K562 (cell line): ENCODE data around the gene USP49. TPM values are rescaled to one million over a fixed set of nuclear protein-coding genes. Genes with fewer than 3 reads are reported as not detected.

Experiments
- ATAC-seq: fragments of 200-7000 bp; cut with Tn5 transposase; 3 replicates; pipeline ENCODE4 v1.9.1; 2020; ENCODE audit warnings: moderate library complexity
- BruUV-seq: library from RNA; stranded (reverse); fragments of 400-500 nt; replicated peaks from 2 replicates; lab custom pipeline; 2021; lab: Mats Ljungman, UMichigan
- CTCF ChIA-PET: fragments of 300-600 bp; formaldehyde crosslinking; extraction: SDS; loops from one replicate; lab custom pipeline; 2021; ENCODE audit warnings: low intra/inter-chr PET ratio; lab: Yijun Ruan, JAX
- POLR2A ChIA-PET: fragments of 300-600, 350-650 bp; sonication (Branson Sonifier 250); formaldehyde crosslinking; extraction: SDS; loops from one replicate; lab custom pipeline; 2021; ENCODE audit warnings: antibody characterized with exemption, inconsistent platforms; lab: Yijun Ruan, JAX
- DNase-seq, 4 experiments: peaks; one replicate each; pipeline versions ENCODE4 v3.0.0 to v3.0.0-alpha.2; 2011 to 2018; ENCODE audit warnings: low spot score in 3 of 4, mixed read lengths in 3 of 4; ENCODE audit errors: extremely low read depth in 1 of 4
- FAIRE-seq: peaks from 2 replicates; lab custom pipeline; 2011; peaks lifted over from hg19 to GRCh38; lab: Jason Lieb, UNC
- H2AFZ ChIP-seq: 2 replicates; pipeline ENCODE4 v1.6.0; 2011; ENCODE audit warnings: low read depth, low read length, control low read depth, inconsistent platforms
- H3K27ac ChIP-seq: fragments of 200-600 bp; 3 replicates; pipeline ENCODE4 v1.8.0; 2011; ENCODE audit warnings: low read depth, mild to moderate bottlenecking, control low read depth, inconsistent platforms, low read length, moderate library complexity, mixed read lengths; ENCODE audit errors: extremely low read depth
- H3K27me3 ChIP-seq, 2 experiments: fragments of 300-600 bp in 1 of 2; 2 replicates in 1 of 2; 3 replicates in 1 of 2; pipeline versions ENCODE4 v1.6.0 to v1.8.0; 2011; ENCODE audit warnings: inconsistent platforms in 2 of 2, low read length in 2 of 2, mild to moderate bottlenecking in 1 of 2, mixed read lengths in 1 of 2, moderate library complexity in 1 of 2; ENCODE audit not compliant: control insufficient read depth in 2 of 2, insufficient read depth in 2 of 2
- H3K36me3 ChIP-seq: fragments of 300-600 bp; 3 replicates; pipeline ENCODE4 v1.8.0; 2011; ENCODE audit warnings: mild to moderate bottlenecking, low read length, inconsistent platforms; ENCODE audit not compliant: control insufficient read depth, insufficient read depth
- H3K4me1 ChIP-seq, 2 experiments: fragments of 200-600 bp in 1 of 2; replicated peaks in 1 of 2; 2 replicates in 1 of 2; 3 replicates in 1 of 2; pipeline versions ENCODE4 v1.5.1 to v1.8.0; 2011; ENCODE audit warnings: inconsistent platforms in 2 of 2, low read length in 2 of 2, mild to moderate bottlenecking in 1 of 2, mixed read lengths in 1 of 2, moderate library complexity in 1 of 2; ENCODE audit not compliant: control insufficient read depth in 2 of 2, insufficient read depth in 2 of 2
- H3K4me2 ChIP-seq: 2 replicates; pipeline ENCODE4 v1.6.1; 2011; ENCODE audit warnings: low read length, control low read depth, inconsistent platforms, mixed read lengths; ENCODE audit not compliant: insufficient read depth
- H3K4me3 ChIP-seq: fragments of 200-600 bp; sonication (generic), shearing (Covaris generic); 2 replicates; pipeline ENCODE4 v1.5.1; 2016; ENCODE audit warnings: control low read depth, inconsistent platforms
- H3K79me2 ChIP-seq: fragments of 200-600 bp; 3 replicates; pipeline ENCODE4 v1.8.0; 2011; ENCODE audit warnings: low read length, inconsistent platforms; ENCODE audit not compliant: control insufficient read depth, insufficient read depth
- H3K9ac ChIP-seq, 2 experiments: 2 replicates each; pipeline versions ENCODE4 v1.6.0 to v1.6.1; 2011; ENCODE audit warnings: low read depth in 2 of 2, low read length in 2 of 2, control low read depth in 1 of 2, inconsistent platforms in 1 of 2, mild to moderate bottlenecking in 1 of 2, mixed read lengths in 1 of 2; ENCODE audit not compliant: insufficient read depth in 1 of 2
- H3K9me1 ChIP-seq: one replicate; pipeline ENCODE4 v1.6.0; 2011; ENCODE audit warnings: inconsistent platforms, mild to moderate bottlenecking, low read length, moderate library complexity; ENCODE audit not compliant: control insufficient read depth, insufficient read depth
- H3K9me3 ChIP-seq: replicated peaks from 2 replicates; pipeline ENCODE4 v1.5.1; 2011; ENCODE audit warnings: low read depth, low read length, inconsistent platforms; ENCODE audit not compliant: control insufficient read depth, insufficient read depth
- H4K20me1 ChIP-seq: replicated peaks from 2 replicates; pipeline ENCODE4 v1.6.1; 2011; ENCODE audit warnings: low read length, inconsistent platforms, mixed read lengths; ENCODE audit not compliant: control insufficient read depth, insufficient read depth
- CBFA2T3 ChIP-seq: fragments of 450-650 bp; IDR thresholded peaks from 2 replicates; pipeline ENCODE4 v1.6.1; 2017
- CEBPB ChIP-seq: fragments of 450-650 bp; IDR thresholded peaks from 2 replicates; pipeline ENCODE4 v1.6.1; 2016; ENCODE audit warnings: missing genetic modification characterization, missing compliant biosample characterization
- CEBPG ChIP-seq, 3 experiments: fragments of 200-800 bp in 1 of 3; sonication (Bioruptor generic) in 1 of 3; sonication (generic) in 1 of 3; formaldehyde crosslinking in 1 of 3; IDR thresholded peaks in 2 of 3; conservative IDR thresholded peaks in 1 of 3; 2 replicates each; pipeline versions ENCODE4 v1.6.1 to v1.8.0; 2016 to 2022; ENCODE audit warnings: missing compliant biosample characterization in 2 of 3, missing genetic modification characterization in 2 of 3, mild to moderate bottlenecking in 1 of 3, missing genetic modification reagents in 1 of 3
- CHCHD3 ChIP-seq: fragments of 250-450 bp; sonication (Bioruptor Pico); IDR thresholded peaks from 2 replicates; pipeline ENCODE4 v2.1.2; 2022; ENCODE audit warnings: mild to moderate bottlenecking
- HBP1 ChIP-seq: fragments of 450-650 bp; formaldehyde crosslinking; IDR thresholded peaks from 2 replicates; pipeline ENCODE4 v1.4.0; 2022; ENCODE audit warnings: missing genetic modification characterization
- HDAC3 ChIP-seq: fragments of 450-650 bp; IDR thresholded peaks from 2 replicates; pipeline ENCODE4 v1.6.1; 2018; ENCODE audit warnings: borderline replicate concordance, mild to moderate bottlenecking, moderate library complexity; ENCODE audit not compliant: partially characterized antibody
- HLTF ChIP-seq: fragments of 450-650 bp; IDR thresholded peaks from 2 replicates; pipeline ENCODE4 v1.6.1; 2016
- MEIS2 ChIP-seq: fragments of 450-650 bp; IDR thresholded peaks from 2 replicates; pipeline ENCODE4 v1.6.1; 2014; ENCODE audit warnings: mild to moderate bottlenecking; ENCODE audit not compliant: partially characterized antibody
- POLR2A ChIP-seq: fragments of 450-650 bp; conservative IDR thresholded peaks from 2 replicates; pipeline ENCODE4 v1.6.1; 2016
- SOX6 ChIP-seq: fragments of 450-650 bp; IDR thresholded peaks from 2 replicates; pipeline ENCODE4 v1.6.1; 2014; ENCODE audit warnings: mild to moderate bottlenecking
- SUPT5H ChIP-seq: fragments of 450-650 bp; IDR thresholded peaks from 2 replicates; pipeline ENCODE4 v1.6.1; 2016
- TAF1 ChIP-seq: IDR thresholded peaks from 2 replicates; pipeline ENCODE4 v1.6.1; 2011; ENCODE audit warnings: mild to moderate bottlenecking, low read length, moderate library complexity; ENCODE audit not compliant: insufficient read depth, control insufficient read depth, severe bottlenecking; ENCODE audit errors: extremely low read depth
- ZNF239 ChIP-seq: fragments of 250-450 bp; sonication (Bioruptor Pico); IDR thresholded peaks from 2 replicates; pipeline ENCODE4 v1.4.0; 2020; ENCODE audit warnings: mild to moderate bottlenecking
- ZNF41 ChIP-seq: fragments of 250-450 bp; sonication (Bioruptor Pico); conservative IDR thresholded peaks from 2 replicates; pipeline ENCODE4 v1.4.0; 2020; ENCODE audit warnings: mild to moderate bottlenecking
- ZNF518B ChIP-seq: fragments of 250-450 bp; sonication (Bioruptor Pico); IDR thresholded peaks from 2 replicates; pipeline ENCODE4 v1.5.0; 2021; ENCODE audit warnings: mild to moderate bottlenecking, moderate library complexity
- ZNF561 ChIP-seq: fragments of 450-650 bp; formaldehyde crosslinking; conservative IDR thresholded peaks from 2 replicates; pipeline ENCODE4 v1.4.0; 2020; ENCODE audit warnings: mild to moderate bottlenecking, moderate library complexity
- WGBS: fragments of 100-300 bp; shearing (Covaris generic); methylation state at CpG from one replicate; pipeline ENCODE4 v1.1.6; 2016; ENCODE audit warnings: low coverage, mixed read lengths; ENCODE audit not compliant: insufficient coverage; ENCODE audit errors: missing lambda C conversion rate; 5-methylcytosine and 5-hydroxymethylcytosine counted together
- in situ Hi-C: fragments of 300-500 bp; cut with MboI; formaldehyde crosslinking; loops from 4 replicates; pipeline ENCODE4 v1.15.0; 2018; ENCODE audit warnings: inconsistent platforms, mixed read lengths
- intact Hi-C: fragments of 100-400 bp; cut with micrococcal nuclease; formaldehyde crosslinking; loops from 2 replicates; pipeline ENCODE4 v1.14.2; 2022
- polyA plus RNA-seq, 8 experiments: library from polyadenylated mRNA; depleted of rRNA in 4 of 8; stranded (reverse) in 5 of 8; unstranded in 3 of 8; fragments of >200 nt; fragmentation: Nextera tagmentation in 2 of 8; fragmentation: Illumina TruSeq in 1 of 8; extraction: Ambion mirVana in 2 of 8; extraction: Trizol in 1 of 8; gene quantifications; 2 replicates each; pipeline versions ENCODE4 v1.2.1 to v1.2.3, GENCODE V29; 2011 to 2014; ENCODE audit warnings: inconsistent platforms in 1 of 8, missing spikeins in 1 of 8
- total RNA-seq, 7 experiments: library from RNA; depleted of rRNA in 6 of 7; stranded (reverse); fragments of >200 nt in 6 of 7; fragmentation: Illumina TruSeq in 2 of 7; extraction: Trizol in 2 of 7; gene quantifications; 2 replicates each; pipeline versions ENCODE4 v1.2.1 to v1.2.3, GENCODE V29; 2011 to 2021; ENCODE audit warnings: low replicate concordance in 1 of 7
- TF ChIP-seq, protein P1 (sequence below): fragments of 450-650 bp; IDR thresholded peaks from 2 replicates; pipeline ENCODE4 v1.7.1; 2018; ENCODE audit warnings: mild to moderate bottlenecking, low read depth; ENCODE audit not compliant: partially characterized antibody

USP49 gene
- total and polyA plus RNA-seq, 9 of the 15 experiments (the other 6 are each of a cell fraction or from before 2014, with no cell fraction given): 1.0 to 9.9 (median 6.5) TPM

DNA sequence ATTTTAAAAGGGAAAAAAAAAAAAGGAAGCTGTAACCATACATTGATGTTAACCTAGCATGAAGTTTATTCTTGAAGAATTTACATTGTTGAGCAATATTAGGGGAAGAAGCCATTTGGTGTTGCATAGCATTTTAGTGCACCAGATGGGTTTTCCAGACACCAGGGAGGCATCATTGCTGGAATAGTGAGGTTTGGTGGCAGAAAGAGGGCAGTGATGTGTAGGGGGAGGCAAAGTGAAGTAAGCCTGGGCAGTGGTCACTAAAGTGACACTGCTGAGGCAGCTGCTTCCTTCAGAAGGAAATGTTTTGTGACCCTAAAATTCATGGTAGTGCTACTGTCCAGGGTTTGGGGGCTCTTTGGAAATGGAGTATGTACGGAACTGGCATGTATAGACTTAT, 105.1 kb downstream of the USP49 start:
- no peak for FAIRE-seq
- Histone ChIP-seq H3K36me3 (peaks cover 47% of the 10 kb centered on the region), H2AFZ (no peak overlapping the region)
- TF ChIP-seq CBFA2T3 (no peak), ZNF561 (no peak), HLTF (no peak), HBP1 (CRISPR knock-in tag) (no peak), CEBPG (CRISPR knock-in tag; IDR thresholded peaks at IDR 0.05) (no peak), CEBPG (tag; conservative IDR thresholded peaks at IDR 0.05 in 1 of 2, IDR thresholded peaks at IDR 0.05 in 1 of 2) (peak in 1 of 2 experiments; percentile 38; a peak in 1 of 4 replicates), CHCHD3 (CRISPR knock-in tag) (no peak), SOX6 (no peak), TAF1 (no peak), ZNF518B (no peak), ZNF239 (no peak), MEIS2 (no peak), CEBPB (peak; percentile 50; the same call in 1 of the 2 replicates), HDAC3 (no peak), SUPT5H (peak; percentile 73), ZNF41 (CRISPR knock-in tag) (no peak), POLR2A (peak; percentile 64)
- TF ChIP-seq, protein P1, sequence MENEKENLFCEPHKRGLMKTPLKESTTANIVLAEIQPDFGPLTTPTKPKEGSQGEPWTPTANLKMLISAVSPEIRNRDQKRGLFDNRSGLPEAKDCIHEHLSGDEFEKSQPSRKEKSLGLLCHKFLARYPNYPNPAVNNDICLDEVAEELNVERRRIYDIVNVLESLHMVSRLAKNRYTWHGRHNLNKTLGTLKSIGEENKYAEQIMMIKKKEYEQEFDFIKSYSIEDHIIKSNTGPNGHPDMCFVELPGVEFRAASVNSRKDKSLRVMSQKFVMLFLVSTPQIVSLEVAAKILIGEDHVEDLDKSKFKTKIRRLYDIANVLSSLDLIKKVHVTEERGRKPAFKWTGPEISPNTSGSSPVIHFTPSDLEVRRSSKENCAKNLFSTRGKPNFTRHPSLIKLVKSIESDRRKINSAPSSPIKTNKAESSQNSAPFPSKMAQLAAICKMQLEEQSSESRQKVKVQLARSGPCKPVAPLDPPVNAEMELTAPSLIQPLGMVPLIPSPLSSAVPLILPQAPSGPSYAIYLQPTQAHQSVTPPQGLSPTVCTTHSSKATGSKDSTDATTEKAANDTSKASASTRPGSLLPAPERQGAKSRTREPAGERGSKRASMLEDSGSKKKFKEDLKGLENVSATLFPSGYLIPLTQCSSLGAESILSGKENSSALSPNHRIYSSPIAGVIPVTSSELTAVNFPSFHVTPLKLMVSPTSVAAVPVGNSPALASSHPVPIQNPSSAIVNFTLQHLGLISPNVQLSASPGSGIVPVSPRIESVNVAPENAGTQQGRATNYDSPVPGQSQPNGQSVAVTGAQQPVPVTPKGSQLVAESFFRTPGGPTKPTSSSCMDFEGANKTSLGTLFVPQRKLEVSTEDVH: peak; percentile 6

More for the DNA sequence above, 105.1 kb downstream of the USP49 start:
- no TSS peak for BruUV-seq
- H3K9me1 ChIP-seq: no peaks in the 10 kb centered on the region
- peaks cover 48% of the 10 kb centered on the region for H3K79me2 ChIP-seq
- intact Hi-C loops: no loop called here
- H3K9ac ChIP-seq: peak overlapping the region; percentile 2 to 5; a peak in 1 of 4 replicates
- H3K27ac ChIP-seq: no peak overlapping the region; the same call in 2 of the 3 replicates
- no peak for DNase-seq
- no peak overlapping the region for H3K4me3 ChIP-seq
- H3K4me1 ChIP-seq: peaks cover 24 to 26% of the 10 kb centered on the region in 2 experiments
- H4K20me1 ChIP-seq: peaks cover 5% of the 10 kb centered on the region; the same call in 1 of the 2 replicates
- ATAC-seq: no peak
- WGBS: 92% methylated on average over 1 of the region's 1 CpG
- ChIA-PET CTCF (no interaction called here), POLR2A (interaction anchor here (0.6 to 7.1 kb wide), 7 partner anchors 10 to 368 kb away, joined by 3 to 37 read pairs (median 3); no protein-coding TSS in a partner anchor)
- H3K27me3 ChIP-seq: no peaks in the 10 kb centered on the region
- H3K9me3 ChIP-seq: no peaks in the 10 kb centered on the region
- no peak overlapping the region for H3K4me2 ChIP-seq
- in situ Hi-C loops: no loop called here
